GM18868 (cell line): ENCODE data around the gene TLDC2.
"Not testable (repeated sequence)": the region's sequence is repeated elsewhere in the genome, so short reads cannot be mapped to it uniquely, and the experiment has no call there.

Source experiments
- ATAC-seq: cut with Tn5 transposase; IDR thresholded peaks from one replicate; pipeline ENCODE4 v1.9.1; 2021; ENCODE audit warnings: mild to moderate bottlenecking, moderate library complexity; ENCODE audit not compliant: unreplicated experiment

The TLDC2 gene

DNA sequence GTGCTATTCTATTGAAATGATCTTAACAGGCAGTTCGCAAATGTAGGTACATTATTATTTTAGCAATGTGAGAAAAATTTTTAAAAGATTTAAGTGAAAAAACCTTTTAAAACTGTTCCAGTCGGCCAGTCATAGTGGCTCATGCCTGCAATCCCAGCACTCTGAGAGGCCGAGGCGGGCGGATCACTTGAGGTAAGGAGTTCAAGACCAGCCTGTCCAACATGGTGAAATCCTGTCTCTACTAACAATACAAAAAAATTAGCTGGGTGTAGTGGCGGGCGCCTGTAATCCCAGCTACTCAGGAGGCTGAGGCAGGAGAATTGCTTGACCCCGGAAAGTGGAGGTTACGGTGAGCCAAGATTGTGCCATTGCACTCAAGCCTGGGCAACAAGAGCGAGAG, 29.6 kb downstream of the TLDC2 start:
- not testable (repeated sequence) for ATAC-seq

DNA sequence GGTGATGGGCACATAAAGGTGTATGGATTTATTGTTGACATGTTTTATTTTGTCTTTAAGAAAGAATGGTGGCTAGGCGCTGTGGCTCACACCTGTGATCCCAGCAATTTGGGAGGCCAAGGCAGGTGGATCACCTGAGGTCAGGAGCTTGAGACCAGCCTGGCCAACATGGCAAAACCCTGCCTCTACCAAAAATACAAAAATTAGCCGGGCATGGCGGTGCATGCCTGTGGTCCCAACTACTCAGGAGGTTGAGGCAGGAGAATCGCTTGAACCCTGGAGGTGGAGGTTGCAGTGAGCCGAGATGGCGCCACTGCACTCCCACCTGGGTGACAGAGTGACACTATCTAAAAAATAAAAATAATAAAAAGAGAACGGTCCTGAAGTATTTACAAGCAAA, 30.1 kb downstream of the TLDC2 start:
- not testable (repeated sequence) for ATAC-seq

DNA sequence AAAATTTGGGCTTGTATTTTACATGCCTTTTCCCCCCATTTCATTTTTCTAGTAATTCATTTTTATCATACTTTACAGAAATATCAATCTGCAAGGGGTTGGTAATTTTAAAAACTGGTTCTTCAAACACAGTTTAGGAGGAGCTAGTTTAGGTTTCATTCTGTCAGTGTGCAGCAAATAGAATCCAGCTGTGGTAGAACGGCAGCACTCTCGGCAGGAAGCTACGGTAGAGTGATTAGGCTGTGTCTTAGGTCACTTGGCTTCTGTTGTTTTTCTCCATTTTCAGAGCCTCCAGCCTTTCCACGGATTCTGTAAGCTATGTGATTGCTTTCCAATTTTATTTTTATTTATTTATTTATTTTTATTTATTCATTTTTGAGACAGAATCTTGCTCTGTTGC, 32.7 kb downstream of the TLDC2 start:
- ATAC-seq, result no peak

DNA sequence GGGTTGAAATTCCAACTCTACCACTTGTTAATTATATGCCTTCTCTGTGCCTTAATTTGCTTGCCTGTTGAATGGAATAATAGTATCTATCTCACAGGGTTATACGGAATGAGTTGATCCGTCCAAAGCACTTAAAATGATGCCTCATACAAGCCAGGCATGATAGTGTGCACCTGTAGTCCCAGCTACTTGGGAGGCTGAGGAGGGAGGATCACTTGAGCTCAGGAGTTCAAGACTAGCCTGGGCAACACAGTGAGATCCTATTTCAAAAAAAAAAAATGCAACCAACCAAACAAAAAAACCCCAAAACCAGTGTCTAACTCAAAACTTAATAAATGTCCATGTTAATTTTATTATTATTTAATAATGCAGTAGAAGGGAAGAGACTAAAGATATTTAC, 40.3 kb downstream of the TLDC2 start:
- no peak for ATAC-seq

DNA sequence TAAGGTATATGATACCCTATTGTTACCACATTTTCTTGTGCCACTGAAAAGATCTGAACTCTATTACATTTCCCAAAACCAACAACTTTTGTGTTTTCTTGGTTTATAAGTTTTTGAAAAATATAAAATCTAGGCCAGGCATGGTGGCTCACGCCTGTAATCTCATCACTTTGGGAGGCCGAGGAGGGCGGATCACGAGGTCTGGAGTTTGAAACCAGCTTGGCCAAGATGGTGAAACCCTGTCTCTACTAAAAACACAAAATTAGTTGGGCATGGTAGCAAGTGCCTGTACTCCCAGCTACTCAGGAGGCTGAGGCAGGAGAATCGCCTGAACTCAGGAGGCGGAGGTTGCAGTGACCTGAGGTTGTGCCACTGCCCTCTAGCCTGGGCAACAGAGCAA, 41.3 kb downstream of the TLDC2 start:
- ATAC-seq, result no peak

DNA sequence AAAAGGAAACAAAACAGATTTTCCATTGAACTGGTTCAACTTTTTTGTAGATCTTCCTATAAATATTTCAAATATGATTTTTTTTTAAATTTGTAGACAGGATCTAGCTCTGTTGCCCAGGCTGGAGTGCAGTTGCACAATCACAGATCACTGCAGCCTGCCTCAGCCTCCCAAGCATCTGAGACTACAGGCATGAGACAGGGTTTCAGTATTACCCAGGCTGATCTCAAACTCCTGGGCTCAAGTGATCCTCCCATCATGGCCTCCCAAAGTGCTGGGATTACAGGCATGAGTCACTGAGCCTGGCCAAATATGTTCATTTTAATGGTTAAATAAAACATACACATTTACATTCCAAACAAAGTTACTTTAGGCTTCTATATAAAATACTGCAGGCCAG, 42.0 kb downstream of the TLDC2 start:
- no peak for ATAC-seq

DNA sequence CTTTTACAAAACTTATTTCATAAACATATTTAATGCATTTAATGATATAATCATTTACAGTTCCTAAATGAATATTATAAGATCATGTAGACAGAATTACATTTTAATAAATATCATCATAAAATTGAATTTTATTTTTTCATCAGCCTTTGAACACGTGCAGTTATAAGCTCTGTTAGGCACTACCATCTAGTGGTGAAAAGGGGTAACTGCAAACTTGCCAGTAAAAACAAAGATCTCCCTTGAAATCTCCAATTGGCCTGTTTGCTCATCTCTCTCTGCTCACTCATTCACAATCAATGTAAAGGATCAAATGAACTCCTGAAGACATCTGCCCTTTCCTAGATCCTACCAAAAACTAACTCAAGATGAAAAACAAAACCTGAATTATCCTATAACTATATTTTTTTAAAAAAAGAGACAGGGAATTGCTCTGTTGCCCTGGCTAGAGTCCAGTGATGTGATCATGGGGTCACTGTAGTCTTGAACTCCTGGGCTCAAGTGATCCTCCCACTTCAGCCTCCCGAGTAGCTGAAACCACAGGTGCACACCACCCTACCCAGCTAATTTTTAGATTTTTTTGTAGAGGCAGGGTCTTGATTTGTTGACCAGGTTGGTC, 43.9 kb downstream of the TLDC2 start:
- no peak for ATAC-seq

DNA sequence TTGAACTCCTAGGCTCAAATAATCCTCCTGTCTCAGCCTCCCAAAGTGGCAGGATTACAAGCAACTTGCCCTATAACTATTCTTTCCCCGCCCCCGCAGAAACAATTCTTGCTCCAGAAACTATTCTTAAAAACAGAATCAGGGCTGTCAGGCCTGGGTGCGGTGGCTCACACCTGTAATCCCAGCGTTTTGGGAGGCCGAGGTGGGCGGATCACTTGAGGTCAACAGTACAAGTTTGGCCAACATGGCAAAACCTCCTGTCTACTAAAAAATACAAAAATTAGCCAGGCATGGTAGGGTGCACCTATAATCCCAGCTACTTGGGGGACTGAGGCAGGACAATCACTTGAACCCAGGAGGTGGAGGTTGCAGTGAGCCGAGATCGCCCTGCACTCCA, 44.4 kb downstream of the TLDC2 start:
- ATAC-seq, result no peak

DNA sequence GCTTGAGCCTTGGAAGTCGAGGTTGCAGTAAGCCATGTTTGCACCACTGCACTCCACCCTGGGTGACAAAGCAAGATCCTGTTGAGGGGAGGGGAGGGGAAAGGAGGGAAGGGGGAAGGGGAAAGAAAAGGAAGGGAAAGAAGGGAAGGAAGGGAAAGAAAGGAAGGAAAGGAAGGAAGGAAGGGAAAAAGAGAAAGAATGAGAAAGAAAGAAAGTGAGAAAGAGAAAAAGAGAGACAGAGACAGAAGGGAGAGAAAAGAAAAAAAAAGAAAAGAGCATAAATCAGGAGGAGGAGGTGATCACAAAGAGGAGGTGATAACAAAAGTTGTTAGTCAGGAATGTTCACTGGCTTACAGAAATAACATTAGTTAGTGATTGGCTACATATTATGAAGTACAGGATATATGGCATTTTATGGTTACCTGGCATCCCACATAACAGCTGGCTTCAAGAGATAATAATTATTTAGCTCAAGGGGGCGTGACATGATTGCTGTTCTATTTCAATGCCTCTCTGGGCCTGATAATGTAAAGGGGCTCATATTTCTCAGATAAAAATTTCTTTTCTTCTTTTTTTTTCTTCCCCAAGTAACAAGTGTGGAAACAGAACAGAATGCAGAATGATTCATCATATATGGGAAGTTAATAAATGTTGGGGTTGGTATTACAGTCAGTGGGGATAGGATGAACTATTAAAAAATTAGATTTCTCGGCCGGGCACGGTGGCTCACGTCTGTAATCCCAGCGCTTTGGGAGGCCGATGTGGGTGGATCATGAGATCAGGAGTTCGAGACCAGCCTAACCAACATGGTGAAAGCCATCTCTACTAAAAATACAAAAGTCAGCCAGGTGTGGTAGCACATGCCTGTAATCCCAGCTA, 48.5 kb downstream of the TLDC2 start:
- no peak for ATAC-seq

DNA sequence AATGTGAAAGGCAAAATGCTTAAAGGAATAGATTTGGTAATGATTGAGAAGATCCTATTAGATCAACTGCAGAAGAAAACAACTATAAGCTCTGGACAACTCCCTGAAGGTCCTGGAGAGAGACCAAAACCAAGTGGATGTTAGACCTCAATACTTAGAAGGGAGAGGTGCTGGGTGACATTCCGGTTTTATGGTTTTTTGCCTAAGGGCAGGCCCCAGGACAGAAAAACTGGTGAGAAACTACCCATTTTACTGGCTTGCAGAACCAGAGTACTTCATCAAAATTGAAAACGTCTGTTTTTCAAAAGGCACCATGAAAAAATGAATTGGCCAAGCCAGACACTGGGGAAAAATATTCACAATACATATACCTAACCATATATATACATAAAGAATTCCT, 49.3 kb downstream of the TLDC2 start:
- no peak for ATAC-seq

DNA sequence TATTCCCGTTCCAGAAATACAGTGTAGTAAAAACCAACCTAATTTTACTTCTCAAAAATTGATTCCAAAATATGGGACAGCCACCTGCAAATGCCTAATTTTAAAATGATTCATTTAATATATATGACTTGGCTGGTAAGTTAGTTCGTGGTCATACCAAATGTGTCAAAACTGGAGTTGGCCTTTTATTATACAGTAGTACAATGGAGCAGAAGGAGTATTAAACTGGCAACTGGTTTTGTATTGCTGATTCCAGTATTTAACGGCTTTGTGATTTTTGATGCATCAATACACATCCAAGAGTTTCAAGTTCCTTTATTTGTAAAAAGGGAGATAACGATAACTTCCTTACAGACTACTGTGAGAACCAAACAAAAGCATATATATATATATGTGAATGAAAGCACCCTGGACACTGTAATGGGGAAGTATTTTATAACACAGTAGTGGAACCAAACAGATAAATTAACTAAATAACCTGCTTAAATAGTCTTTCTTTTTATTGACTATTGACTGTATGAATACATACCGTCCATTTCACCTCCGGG, 50.8 kb downstream of the TLDC2 start:
- ATAC-seq, result no peak

DNA sequence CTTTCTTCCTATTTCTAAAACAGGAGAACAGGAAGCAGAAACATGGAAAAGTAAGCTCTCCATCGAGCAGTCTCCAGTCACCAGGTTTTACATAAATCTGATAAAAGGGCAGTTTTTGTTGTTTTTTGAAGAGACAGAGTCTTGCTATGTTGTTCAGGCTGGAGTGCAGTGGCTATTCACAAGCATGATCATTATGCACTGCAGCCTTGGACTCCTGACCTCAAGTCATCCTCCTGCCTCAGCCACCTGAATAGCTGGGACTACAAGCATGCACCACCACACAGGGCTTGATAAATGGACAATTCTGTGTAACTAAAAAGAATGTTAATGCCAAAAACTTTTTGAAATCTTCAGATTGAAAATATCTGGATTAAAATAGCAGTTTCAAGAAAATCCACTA, 51.8 kb downstream of the TLDC2 start:
- ATAC-seq, result no peak

DNA sequence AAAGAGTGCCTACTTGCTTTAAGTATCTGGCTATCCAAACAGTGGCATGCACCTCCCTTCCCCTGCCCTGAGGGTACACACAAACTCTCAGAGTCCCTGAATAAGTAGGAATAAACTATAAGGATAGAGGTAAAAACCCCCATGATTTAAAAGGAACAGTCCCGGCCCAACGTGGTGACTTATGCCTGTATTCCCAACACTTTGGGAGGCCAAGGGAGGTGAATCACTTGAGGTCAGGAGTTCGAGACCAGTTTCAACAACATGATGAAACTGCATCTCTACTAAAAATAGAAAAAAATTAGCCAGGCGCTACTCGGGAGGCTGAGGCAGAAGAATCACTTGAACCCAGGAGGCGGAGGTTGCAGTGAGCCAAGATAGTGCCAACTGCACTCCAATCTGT, 53.4 kb downstream of the TLDC2 start:
- no peak for ATAC-seq

DNA sequence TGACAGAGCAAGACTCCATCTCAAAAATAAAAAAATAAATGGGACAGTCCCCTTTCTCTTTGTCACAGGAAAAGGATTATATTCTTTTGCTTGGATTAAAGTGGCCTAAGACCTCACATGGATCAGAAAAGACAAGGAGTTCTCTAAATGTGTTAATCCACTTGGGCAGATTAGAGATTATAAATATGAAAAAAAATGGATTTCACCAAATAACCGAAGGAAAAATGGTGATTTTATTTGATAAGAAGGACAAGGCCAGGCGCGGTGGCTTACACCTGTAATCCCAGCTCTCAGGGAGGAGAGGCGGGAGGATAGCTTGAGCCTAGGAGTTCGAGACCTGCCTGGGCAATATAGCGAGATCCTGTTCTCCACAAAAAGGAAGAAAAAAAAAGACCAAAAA, 53.8 kb downstream of the TLDC2 start:
- ATAC-seq, result no peak

DNA sequence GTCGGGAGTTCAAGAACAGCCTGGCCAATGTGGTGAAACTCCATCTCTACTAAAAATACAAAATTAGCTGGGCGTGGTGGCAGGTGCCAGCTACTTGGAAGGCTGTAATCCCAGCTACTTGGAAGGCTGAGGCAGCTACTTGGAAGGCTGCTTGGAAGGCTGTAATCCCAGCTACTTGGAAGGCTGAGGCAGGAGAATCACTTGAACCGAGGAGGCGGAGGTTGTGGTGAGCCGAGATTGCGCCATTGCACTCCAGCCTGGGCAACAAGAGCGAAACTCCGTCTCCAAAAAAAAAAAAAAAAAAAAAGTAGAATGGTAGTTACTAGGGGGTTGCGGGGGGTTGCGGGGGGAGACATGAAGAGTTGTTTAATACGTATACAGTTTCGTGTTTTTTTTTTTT, 56.1 kb downstream of the TLDC2 start:
- not testable (repeated sequence) for ATAC-seq

DNA sequence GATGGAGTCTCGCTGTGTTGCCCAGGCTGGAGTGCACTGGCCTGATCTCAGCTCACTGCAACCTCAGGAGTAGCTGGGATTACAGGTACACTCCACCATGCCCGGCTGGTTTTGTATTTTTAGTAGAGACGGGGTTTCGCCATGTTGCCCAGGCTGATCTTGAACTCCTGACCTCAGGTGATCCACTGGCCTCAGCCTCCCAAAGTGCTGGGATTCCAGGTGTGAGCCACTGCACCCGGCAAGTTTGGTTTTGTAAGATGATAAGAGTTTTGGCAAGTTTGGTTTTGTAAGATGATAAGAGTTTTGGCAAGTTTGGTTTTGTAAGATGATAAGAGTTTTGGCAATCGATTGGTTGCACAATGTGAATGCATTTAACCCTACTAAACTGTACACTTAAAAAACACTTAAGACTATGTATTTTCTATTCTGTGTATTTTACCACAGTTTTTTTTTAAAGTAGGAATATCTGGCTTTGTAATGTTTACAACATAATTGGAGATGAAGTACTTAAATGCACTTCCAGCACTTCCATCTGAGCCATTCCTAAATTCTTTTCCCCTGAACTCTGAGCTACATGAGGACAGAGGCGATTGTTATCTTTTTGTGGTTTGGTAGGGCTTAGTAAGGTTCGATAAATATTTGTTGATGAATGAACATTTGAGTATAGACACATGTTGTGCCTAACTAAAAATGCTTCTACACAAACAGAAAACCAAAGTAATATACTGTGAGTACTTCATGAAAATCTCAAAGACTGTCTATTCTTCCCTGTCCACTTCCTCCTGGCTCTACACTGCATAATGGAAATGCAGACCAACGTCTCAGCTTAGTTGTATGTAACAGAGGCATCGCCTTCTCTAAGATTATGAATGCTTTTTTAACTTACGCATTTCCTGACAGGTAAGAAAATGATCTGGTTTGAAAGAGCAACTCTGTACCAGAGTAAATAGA, 56.8 kb downstream of the TLDC2 start:
- ATAC-seq, result no peak

DNA sequence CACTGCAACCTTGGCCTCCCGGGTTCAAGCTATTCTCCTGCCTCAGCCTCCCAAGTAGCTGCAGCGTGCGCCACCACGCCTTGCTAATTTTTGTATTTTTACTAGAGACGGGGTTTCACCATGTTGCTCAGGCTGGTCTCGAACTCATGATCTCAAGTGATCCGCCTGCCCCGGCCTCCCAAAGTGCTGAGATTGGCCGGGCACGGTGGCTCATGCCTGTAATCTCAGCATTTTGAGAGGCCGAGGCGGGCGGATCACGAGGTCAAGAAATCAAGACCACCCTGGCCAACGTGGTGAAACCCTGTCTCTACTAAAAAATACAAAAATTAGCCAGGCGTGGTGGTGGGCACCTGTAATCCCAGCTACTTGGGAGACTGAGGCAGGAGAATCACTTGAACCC, 57.6 kb downstream of the TLDC2 start:
- not testable (repeated sequence) for ATAC-seq

DNA sequence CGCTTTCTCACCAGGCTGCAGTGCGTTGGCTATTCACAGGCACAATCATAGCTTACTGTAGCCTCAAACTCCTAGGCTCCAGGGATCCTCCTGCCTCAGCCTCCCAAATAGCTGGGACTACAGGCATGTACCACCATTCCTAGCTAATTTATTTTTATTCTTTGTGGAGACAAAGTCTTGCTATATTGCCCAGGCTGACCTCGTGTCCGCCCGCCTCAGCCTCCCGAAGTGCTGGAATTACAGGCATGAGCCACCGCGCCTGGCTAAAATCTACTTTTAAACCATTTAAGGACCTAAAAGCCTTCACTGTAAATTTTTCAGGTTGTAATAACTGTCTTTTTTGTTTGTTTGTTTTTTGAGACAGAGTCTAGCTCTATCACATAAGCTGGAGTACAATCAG, 60.4 kb downstream of the TLDC2 start:
- ATAC-seq, result no peak

DNA sequence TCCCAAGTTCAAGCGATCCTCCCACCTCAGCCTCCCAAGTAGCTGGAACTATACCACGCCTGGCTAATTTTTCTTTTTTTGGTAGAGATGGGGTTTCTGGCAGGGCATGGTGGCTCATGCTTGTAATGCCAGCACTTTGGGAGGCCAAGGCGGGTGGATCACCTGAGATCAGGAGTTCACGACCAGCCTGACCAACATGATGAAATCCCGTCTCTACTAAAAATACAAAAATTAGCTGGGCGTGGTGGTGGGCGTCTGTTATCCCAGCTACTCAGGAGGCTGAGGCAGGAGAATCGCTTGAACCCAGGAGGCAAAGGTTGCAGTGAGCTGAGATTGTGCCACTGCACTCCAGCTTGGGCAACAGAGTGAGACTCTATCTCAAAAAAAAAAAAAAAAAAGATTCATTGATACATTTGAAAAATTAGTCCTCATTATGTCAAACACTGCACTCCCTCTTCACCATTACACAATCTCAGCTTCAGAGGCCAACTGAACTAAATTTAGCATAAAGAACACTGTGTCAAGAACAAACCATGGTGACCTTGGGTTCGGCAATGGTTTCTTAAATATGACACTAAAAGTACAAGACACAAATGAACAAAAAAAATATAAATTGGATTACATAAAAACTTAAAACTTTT, 60.9 kb downstream of the TLDC2 start:
- ATAC-seq, result not testable (repeated sequence)

DNA sequence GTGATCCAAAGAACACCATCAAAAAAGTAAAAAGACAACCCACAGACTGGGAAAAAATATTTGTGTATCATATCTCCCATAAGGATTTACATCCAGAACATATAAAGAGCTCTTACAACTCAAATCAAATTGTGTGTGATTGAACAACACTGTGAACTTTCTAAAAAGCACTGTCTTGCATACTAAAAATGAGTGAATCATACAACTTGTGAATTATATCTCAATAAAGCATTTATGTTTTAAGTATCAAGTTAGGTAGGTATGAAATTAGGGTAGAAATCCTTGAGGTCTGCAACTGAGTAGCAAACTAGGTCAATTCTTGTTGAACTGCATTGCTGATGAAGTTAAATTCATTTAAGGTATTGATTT, 61.4 kb downstream of the TLDC2 start:
- no peak for ATAC-seq

DNA sequence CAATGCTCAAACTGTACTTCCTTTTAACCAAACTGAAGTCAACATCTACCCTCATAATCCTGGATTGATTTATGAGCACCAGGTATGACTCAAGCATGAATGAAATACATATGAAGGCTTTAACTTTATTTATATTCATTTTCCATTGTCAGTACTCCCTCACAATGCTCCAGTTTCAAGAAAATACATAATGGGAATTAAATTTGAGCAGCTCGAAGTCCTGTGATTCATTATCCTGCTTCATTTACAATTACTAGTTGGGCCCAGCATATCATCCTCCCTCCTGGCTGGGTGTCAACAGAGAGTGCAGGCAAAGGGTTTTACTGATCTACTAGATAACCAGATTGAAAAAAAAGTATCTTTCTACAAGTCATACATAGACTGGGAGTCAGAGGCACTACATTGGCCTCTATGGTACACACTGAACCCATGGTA, 65.5 kb downstream of the TLDC2 start:
- ATAC-seq, result no peak
